HG03460 (cell line): Measurements from ENCODE around the gene RAB3A.

ENCODE experiments used
- ATAC-seq: cut with Tn5 transposase; IDR thresholded peaks from one replicate; pipeline ENCODE4 v1.9.1; 2021; ENCODE audit not compliant: unreplicated experiment

The RAB3A gene

GRCh38 chr19:18202397-18202777 is 1.5 kb downstream of the RAB3A start:
- ATAC-seq = no peak

GRCh38 chr19:18198374-18198773 is 5.5 kb downstream of the RAB3A start:
- ATAC-seq = no peak

- ATAC-seq = no peak
These were observed 5.9 kb downstream of the RAB3A start for GRCh38 chr19:18197941-18198340.

GRCh38 chr19:18197306-18197705 is 6.5 kb downstream of the RAB3A start:
- no peak for ATAC-seq

GRCh38 chr19:18196511-18196845 is 7.4 kb downstream of the RAB3A start:
- ATAC-seq = no peak

GRCh38 chr19:18194554-18195238 is 9.1 kb downstream of the RAB3A start:
- ATAC-seq = no peak

GRCh38 chr19:18194181-18194530 is 9.7 kb downstream of the RAB3A start:
- ATAC-seq = no peak

- ATAC-seq = peak; percentile 1
These were observed 10.3 kb downstream of the RAB3A start for GRCh38 chr19:18193388-18194180.

- ATAC-seq = peak; percentile 80
These were observed 11.0 kb downstream of the RAB3A start, which contains the start of gene MPV17L2 for GRCh38 chr19:18192673-18193387. TSS of gene MPV17L2 (plus strand) at chr19:18193218. CDS start at chr19:18193282, 64 bp downstream.

- no peak for ATAC-seq
These were observed 12.2 kb downstream of the RAB3A start for GRCh38 chr19:18191640-18192062.

GRCh38 chr19:18190278-18190677 is 13.6 kb downstream of the RAB3A start:
- ATAC-seq = no peak

GRCh38 chr19:18185538-18185937 is 18.3 kb downstream of the RAB3A start:
- no peak for ATAC-seq

- no peak for ATAC-seq
These were observed 20.3 kb downstream of the RAB3A start for GRCh38 chr19:18183529-18183928.

- ATAC-seq = no peak
These were observed 23.9 kb downstream of the RAB3A start for GRCh38 chr19:18179957-18180356.

GRCh38 chr19:18176367-18177310 is 27.2 kb downstream of the RAB3A start:
- no peak for ATAC-seq

- no peak for ATAC-seq
These were observed 28.9 kb downstream of the RAB3A start for GRCh38 chr19:18174983-18175382.

GRCh38 chr19:18173572-18174288 is 30.1 kb downstream of the RAB3A start, which contains the start of gene IFI30:
TSS of gene IFI30 (plus strand) at chr19:18173813. CDS start at chr19:18173842, 29 bp downstream.
- peak; percentile 40 for ATAC-seq

GRCh38 chr19:18173054-18173571 is 30.7 kb downstream of the RAB3A start:
- no peak for ATAC-seq

- no peak for ATAC-seq
These were observed 31.4 kb downstream of the RAB3A start for GRCh38 chr19:18172331-18173053.
